ENCODE measurements around the gene DDX4. TPM values are rescaled to one million over a fixed set of nuclear protein-coding genes. Genes with fewer than 3 reads are reported as not detected.
"Not testable (repeated sequence)": the region's sequence is repeated elsewhere in the genome, so short reads cannot be mapped to it uniquely, and the experiment has no call there.

Gene DDX4
- total RNA-seq, 1 experiment from 2014 or later, result not detected

GRCh38 chr5:55800924-55801323, 63.1 kb downstream of the DDX4 start:
- Histone ChIP-seq H4K20me1 (ENCODE audit: low read length) (no peaks in the 10 kb centered on the region), H3K79me2 (ENCODE audit: low read length) (no peaks in the 10 kb centered on the region), H3K4me2 (ENCODE audit: low read length) (no peak overlapping the region), H3K36me3 (ENCODE audit: low read depth, low read length) (no peaks in the 10 kb centered on the region), H3K4me3 (ENCODE audit: low read length) (no peak overlapping the region), H3K27ac (ENCODE audit: low read length) (no peak overlapping the region), H3K9me3 (ENCODE audit: low read length) (no peaks in the 10 kb centered on the region), H2AFZ (ENCODE audit: low read length) (no peak overlapping the region), H3F3A (ENCODE audit: low read length, unreplicated experiment) (no peaks in the 10 kb centered on the region), H3K9ac (ENCODE audit: low read length) (no peak overlapping the region), H3K27me3 (ENCODE audit: low read length) (no peaks in the 10 kb centered on the region), H3K9me2 (replicated peaks; ENCODE audit: low read length) (no peaks in the 10 kb centered on the region), H3K4me1 (ENCODE audit: insufficient read depth, low read length) (no peaks in the 10 kb centered on the region)
- ChIA-PET CTCF (no interaction called here), POLR2A (ENCODE audit: unreplicated experiment) (no interaction called here)
- TF ChIP-seq EZH2phosphoT487 (IDR thresholded peaks at IDR 0.05; ENCODE audit: borderline replicate concordance, low read length), result no peak
- no peak for TF ChIP-seq CTCF (conservative IDR thresholded peaks at IDR 0.05; ENCODE audit: low read depth, low read length)
- TF ChIP-seq EZH2 (IDR thresholded peaks at IDR 0.05; ENCODE audit: low read length, unreplicated experiment), result no peak
- ATAC-seq (no peak), DNase-seq (no peak)
- intact Hi-C loops (cut with micrococcal nuclease), result no loop called here
- no TSS peak for BruUV-seq (replicated peaks)

- H3K9me2 ChIP-seq (replicated peaks; ENCODE audit: low read length); H3K79me2 ChIP-seq (ENCODE audit: low read length); H3F3A ChIP-seq (ENCODE audit: low read length, unreplicated experiment); H3K9me3 ChIP-seq (ENCODE audit: low read length); H4K20me1 ChIP-seq (ENCODE audit: low read length); H3K4me1 ChIP-seq (ENCODE audit: insufficient read depth, low read length); H3K27ac ChIP-seq (ENCODE audit: low read length); H3K27me3 ChIP-seq (ENCODE audit: low read length); BruUV-seq (replicated peaks); POLR2A ChIA-PET (ENCODE audit: unreplicated experiment); CTCF ChIA-PET; DNase-seq; H3K4me3 ChIP-seq (ENCODE audit: low read length); ATAC-seq; H3K9ac ChIP-seq (ENCODE audit: low read length); intact Hi-C loops (cut with micrococcal nuclease); H3K36me3 ChIP-seq (ENCODE audit: low read depth, low read length); H2AFZ ChIP-seq (ENCODE audit: low read length); H3K4me2 ChIP-seq (ENCODE audit: low read length): not testable (repeated sequence)
These were observed 71.0 kb downstream of the DDX4 start for GRCh38 chr5:55808814-55809213.

- H3K27me3 ChIP-seq (ENCODE audit: low read length); intact Hi-C loops (cut with micrococcal nuclease); H3F3A ChIP-seq (ENCODE audit: low read length, unreplicated experiment); H3K4me2 ChIP-seq (ENCODE audit: low read length); H3K4me3 ChIP-seq (ENCODE audit: low read length); H2AFZ ChIP-seq (ENCODE audit: low read length); BruUV-seq (replicated peaks); ATAC-seq; POLR2A ChIA-PET (ENCODE audit: unreplicated experiment); H3K9me2 ChIP-seq (replicated peaks; ENCODE audit: low read length); H3K27ac ChIP-seq (ENCODE audit: low read length); H3K79me2 ChIP-seq (ENCODE audit: low read length); CTCF ChIA-PET; H3K9ac ChIP-seq (ENCODE audit: low read length); DNase-seq; H3K4me1 ChIP-seq (ENCODE audit: insufficient read depth, low read length); H3K36me3 ChIP-seq (ENCODE audit: low read depth, low read length); H3K9me3 ChIP-seq (ENCODE audit: low read length); H4K20me1 ChIP-seq (ENCODE audit: low read length): not testable (repeated sequence)
These were observed 78.1 kb downstream of the DDX4 start for GRCh38 chr5:55815939-55816338.

GRCh38 chr5:55816342-55816741, 78.5 kb downstream of the DDX4 start:
- Histone ChIP-seq H3K9me3 (ENCODE audit: low read length) (no peaks in the 10 kb centered on the region), H3K27ac (ENCODE audit: low read length) (no peak overlapping the region), H2AFZ (ENCODE audit: low read length) (no peak overlapping the region), H3K9me2 (replicated peaks; ENCODE audit: low read length) (no peaks in the 10 kb centered on the region), H3K36me3 (ENCODE audit: low read depth, low read length) (no peaks in the 10 kb centered on the region), H4K20me1 (ENCODE audit: low read length) (no peaks in the 10 kb centered on the region), H3F3A (ENCODE audit: low read length, unreplicated experiment) (no peaks in the 10 kb centered on the region), H3K27me3 (ENCODE audit: low read length) (no peaks in the 10 kb centered on the region), H3K79me2 (ENCODE audit: low read length) (no peaks in the 10 kb centered on the region), H3K4me2 (ENCODE audit: low read length) (no peak overlapping the region), H3K4me3 (ENCODE audit: low read length) (no peak overlapping the region), H3K9ac (ENCODE audit: low read length) (no peak overlapping the region), H3K4me1 (ENCODE audit: insufficient read depth, low read length) (peaks cover 8% of the 10 kb centered on the region)
- DNase-seq (peak; percentile 70), ATAC-seq (peak; percentile 50)
- no TSS peak for BruUV-seq (replicated peaks)
- no peak for TF ChIP-seq EZH2 (IDR thresholded peaks at IDR 0.05; ENCODE audit: low read length, unreplicated experiment)
- TF ChIP-seq CTCF (conservative IDR thresholded peaks at IDR 0.05; ENCODE audit: low read depth, low read length), result no peak
- no peak for TF ChIP-seq EZH2phosphoT487 (IDR thresholded peaks at IDR 0.05; ENCODE audit: borderline replicate concordance, low read length)
- intact Hi-C loops (cut with micrococcal nuclease), result no loop called here
- CTCF ChIA-PET, result no interaction called here
- POLR2A ChIA-PET (ENCODE audit: unreplicated experiment), result no interaction called here

Data from PC-3 (cell line).